ENCODE data around the gene RCBTB2. TPM values are rescaled to one million over a fixed set of nuclear protein-coding genes. Genes with fewer than 3 reads are reported as not detected.

Gene RCBTB2
- total RNA-seq = 6.3 and 8.1 TPM in 2 replicates

GRCh38 chr13:48532506-48533499, at the start of gene RCBTB2:
TSS of gene RCBTB2 (minus strand) at chr13:48533080. CDS start at chr13:48521939, 11,141 bp downstream.

Other genes with a start within 250 kb of the RCBTB2 start
- 16.5 and 18.3 TPM in 2 replicates for gene RB1, start 229.3 kb downstream of the RCBTB2 start, total RNA-seq
- gene LPAR6, start 120.0 kb downstream of the RCBTB2 start, total RNA-seq = 5.9 and 7.3 TPM in 2 replicates
- 1.3 TPM in 2 replicates for gene CYSLTR2, start 120.8 kb upstream of the RCBTB2 start, total RNA-seq

All from smooth muscle cell of bladder (primary cell).